22Rv1 (cell line): Measurements from ENCODE around the gene FKBP5.

Experiments used
- CTCF ChIP-seq: fragments of 450-650 bp; IDR thresholded peaks from 2 replicates; pipeline ENCODE4 v1.5.1; 2017; ENCODE audit warnings: mild to moderate bottlenecking
- ZFX ChIP-seq: fragments of 450-650 bp; IDR thresholded peaks from 2 replicates; pipeline ENCODE4 v1.6.1; 2017; ENCODE audit warnings: antibody characterized with exemption, borderline replicate concordance

DNA sequence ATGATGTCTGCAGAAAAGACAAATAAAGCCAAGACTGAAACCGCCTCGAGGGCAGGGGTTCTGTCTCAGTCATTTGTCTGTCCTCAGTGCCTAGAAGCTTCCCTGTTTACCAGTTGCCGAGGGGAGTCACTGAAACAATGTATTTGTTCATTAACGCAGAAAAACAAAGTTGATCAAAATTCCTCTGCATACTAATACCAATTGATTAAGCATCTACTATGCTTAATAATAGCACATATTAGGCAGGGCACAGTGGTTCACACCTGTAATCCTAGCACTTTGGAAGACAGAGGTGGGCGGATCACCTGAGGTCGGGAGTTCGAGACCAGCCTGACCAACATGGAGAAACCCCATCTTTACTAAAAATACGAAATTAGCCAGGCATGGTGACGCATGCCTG lies 1.8 kb upstream of the FKBP5 start:
- no peak for TF ChIP-seq CTCF
- TF ChIP-seq ZFX: no peak
